Right lobe of liver (tissue), 4 donors: Measurements from ENCODE around the gene BICRA.

ENCODE experiments used
- CTCF ChIP-seq, 4 donors: fragments of 200-600 bp in 3 of 4; fragments of 450-650 bp in 1 of 4; IDR thresholded peaks; one replicate each; pipeline versions ENCODE4 v1.5.1 to v1.8.0; 2016 to 2022; ENCODE audit warnings: antibody characterized with exemption in 4 of 4, mild to moderate bottlenecking in 2 of 4
- POLR2A ChIP-seq: fragments of 450-650 bp; IDR thresholded peaks from one replicate; pipeline ENCODE4 v1.6.1; 2017; ENCODE audit warnings: antibody characterized with exemption, mild to moderate bottlenecking
- donor health status: DM: no; HTN: no; CAD: no.
- donor health status: DM: no; HTN: no; CAD: no.
- donor health status: DM: no; HTN: yes; CAD: no.

DNA sequence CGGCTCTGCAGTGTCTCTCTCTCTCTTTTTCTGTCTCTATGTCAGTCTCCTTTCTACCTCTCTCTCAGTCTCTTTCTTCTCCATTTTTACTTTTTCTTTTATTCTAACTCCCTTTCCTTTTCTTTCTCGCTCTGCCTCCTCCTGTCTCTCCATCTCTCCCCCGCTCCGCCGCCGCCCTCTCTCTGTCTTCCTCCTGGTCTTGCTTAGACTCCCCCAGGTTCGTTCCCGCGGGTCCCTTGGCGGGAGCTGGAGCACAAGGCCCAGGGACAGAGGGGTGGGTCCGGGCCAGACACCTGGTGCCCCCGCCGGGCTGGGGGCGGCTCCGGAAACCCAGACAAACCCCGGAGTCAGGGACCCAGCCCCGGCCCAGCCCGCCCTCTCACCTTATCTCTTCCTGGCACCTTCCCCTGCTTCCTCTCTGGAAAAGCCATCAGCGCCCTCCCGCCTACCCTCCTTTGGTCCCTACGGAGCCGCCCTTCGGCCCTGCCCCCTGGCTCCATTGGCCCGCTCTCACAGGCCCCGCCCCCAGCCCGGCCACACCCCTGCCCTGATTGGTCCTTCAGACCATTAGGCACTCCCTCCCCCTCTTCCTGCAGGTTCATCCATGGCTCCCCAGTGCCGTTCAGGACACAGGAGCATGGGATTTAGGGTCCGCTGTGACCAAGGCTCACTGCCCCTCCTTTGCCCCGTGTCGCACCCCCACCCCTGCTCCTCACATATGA, 121.0 kb downstream of the BICRA start:
- TF ChIP-seq CTCF (IDR thresholded peaks at IDR 0.05) (no peak), POLR2A (no peak)
